Liver (tissue), 3 donors: Measurements from ENCODE around the gene SF3B6.

ENCODE experiments used
- GABPA ChIP-seq, 2 donors: IDR thresholded peaks in 1 of 2; conservative IDR thresholded peaks in 1 of 2; 2 replicates each; pipeline ENCODE4 v1.6.1; 2016; ENCODE audit warnings: antibody characterized with exemption in 2 of 2, mild to moderate bottlenecking in 1 of 2, moderate library complexity in 1 of 2
- NR2F2 ChIP-seq: IDR thresholded peaks from 2 replicates; pipeline ENCODE4 v1.6.1; 2016; ENCODE audit warnings: antibody characterized with exemption
- RAD21 ChIP-seq, 2 donors: IDR thresholded peaks; 2 replicates each; pipeline ENCODE4 v1.6.1; 2016; ENCODE audit warnings: antibody characterized with exemption in 2 of 2, mild to moderate bottlenecking in 2 of 2
- YY1 ChIP-seq: IDR thresholded peaks from 2 replicates; pipeline ENCODE4 v1.6.1; 2016; ENCODE audit warnings: antibody characterized with exemption, mild to moderate bottlenecking
- TF ChIP-seq, protein P1 (sequence below): fragments of 150-350 bp; IDR thresholded peaks from 2 replicates; pipeline ENCODE4 v1.5.1; 2017; ENCODE audit warnings: improper control_type of control experiment, low read depth, low read length; ENCODE audit not compliant: missing input control
- donor health status: healthy.
- donor health status: healthy.

DNA sequence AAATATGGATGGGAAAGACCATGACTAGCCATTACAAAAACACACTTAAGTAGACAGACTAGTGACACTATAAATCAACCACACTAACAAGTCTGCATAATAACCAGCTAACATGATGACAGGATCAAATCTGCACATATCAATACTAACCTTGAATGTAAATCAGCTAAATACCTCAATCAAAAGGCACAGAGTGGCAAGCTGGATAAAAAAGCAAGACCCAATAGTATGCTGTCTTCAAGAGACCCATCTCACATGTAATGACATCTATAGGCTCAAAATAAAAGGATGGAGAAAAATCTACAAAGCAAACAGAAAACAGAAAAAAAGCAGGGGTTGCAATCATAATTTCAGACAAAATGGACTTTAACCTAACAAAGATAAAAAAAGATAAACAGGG lies 30.7 kb upstream of the SF3B6 start:
- TF ChIP-seq GABPA (IDR thresholded peaks at IDR 0.05 in 1 of 2, conservative IDR thresholded peaks at IDR 0.05 in 1 of 2) = no peak
- TF ChIP-seq YY1 = no peak
- TF ChIP-seq NR2F2 = no peak
- TF ChIP-seq, protein P1, sequence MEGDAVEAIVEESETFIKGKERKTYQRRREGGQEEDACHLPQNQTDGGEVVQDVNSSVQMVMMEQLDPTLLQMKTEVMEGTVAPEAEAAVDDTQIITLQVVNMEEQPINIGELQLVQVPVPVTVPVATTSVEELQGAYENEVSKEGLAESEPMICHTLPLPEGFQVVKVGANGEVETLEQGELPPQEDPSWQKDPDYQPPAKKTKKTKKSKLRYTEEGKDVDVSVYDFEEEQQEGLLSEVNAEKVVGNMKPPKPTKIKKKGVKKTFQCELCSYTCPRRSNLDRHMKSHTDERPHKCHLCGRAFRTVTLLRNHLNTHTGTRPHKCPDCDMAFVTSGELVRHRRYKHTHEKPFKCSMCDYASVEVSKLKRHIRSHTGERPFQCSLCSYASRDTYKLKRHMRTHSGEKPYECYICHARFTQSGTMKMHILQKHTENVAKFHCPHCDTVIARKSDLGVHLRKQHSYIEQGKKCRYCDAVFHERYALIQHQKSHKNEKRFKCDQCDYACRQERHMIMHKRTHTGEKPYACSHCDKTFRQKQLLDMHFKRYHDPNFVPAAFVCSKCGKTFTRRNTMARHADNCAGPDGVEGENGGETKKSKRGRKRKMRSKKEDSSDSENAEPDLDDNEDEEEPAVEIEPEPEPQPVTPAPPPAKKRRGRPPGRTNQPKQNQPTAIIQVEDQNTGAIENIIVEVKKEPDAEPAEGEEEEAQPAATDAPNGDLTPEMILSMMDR = no peak
- no peak for TF ChIP-seq RAD21 (IDR thresholded peaks at IDR 0.05)
